Measurements from ENCODE around the gene WFS1.

Gene WFS1

DNA sequence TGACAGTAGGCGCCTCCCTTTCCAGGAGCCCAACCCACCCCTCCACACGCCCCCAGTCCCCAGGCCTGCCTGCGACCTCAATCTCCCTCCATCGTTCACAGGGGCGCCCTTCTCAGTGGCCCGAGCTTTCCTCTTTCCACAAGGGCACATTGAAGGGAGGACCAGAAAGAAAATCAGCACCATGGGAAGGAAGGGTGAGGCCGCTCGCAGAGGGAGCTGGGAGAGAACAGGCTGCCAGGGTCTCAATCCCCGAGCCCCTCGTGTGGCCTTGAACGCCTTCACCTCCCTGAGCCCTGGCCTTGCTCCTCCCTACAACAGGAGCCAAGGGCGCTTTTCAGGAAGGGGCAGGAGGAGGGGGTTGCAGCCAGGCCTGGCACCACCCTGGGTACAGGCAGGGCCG lies 66.5 kb downstream of the WFS1 start:
- no peak for DNase-seq (ENCODE audit: low read depth in 4 of 4, low spot score in 1 of 4)

- DNase-seq (ENCODE audit: low read depth in 4 of 4, low spot score in 1 of 4): no peak
Measured at GRCh38 chr4:6337331-6337935, 67.8 kb downstream of the WFS1 start.

DNA sequence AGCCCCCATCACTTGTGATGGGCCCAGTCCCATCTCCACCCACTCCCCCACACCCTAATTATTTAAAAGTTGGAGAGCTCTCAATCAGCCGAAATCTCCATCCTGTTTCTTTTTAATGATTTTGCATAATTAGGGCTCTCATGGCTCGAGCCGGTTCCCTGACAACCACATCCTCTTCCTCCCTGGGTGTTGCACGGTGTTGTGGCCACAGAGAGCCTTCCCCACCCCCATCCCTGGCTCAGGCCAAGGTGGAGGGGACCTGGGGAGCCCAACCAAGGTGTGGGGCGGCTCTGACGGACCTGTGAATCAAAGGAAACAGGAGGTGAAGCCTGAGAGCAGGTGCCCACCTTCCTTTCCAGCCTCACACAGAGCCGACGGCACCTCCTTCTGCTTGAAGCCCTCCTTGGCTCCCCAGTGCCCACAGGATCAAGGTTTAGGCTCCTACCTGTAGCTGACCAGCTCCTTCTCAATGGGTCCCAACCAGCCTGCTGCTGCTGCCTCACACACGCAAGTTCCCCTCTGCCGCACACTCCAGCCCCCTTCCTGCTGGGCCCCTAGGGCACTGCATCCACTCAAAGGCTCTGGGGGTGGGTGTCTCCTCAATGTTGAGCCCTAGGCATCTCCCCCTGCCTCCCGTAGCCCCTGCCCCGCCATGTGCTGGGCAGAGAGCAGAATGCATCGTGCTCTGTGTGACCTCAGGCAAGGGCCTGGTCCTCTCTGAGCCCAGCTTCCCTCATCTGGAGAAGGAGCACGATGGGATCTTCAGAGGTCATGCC lies 68.7 kb downstream of the WFS1 start:
- DNase-seq (ENCODE audit: low read depth in 4 of 4, low spot score in 1 of 4): no peak

- DNase-seq (ENCODE audit: low read depth in 4 of 4, low spot score in 1 of 4): no peak
Measured at GRCh38 chr4:6338951-6339817, 69.5 kb downstream of the WFS1 start.

- DNase-seq (ENCODE audit: low read depth in 4 of 4, low spot score in 1 of 4): no peak
Measured at GRCh38 chr4:6339818-6340445, 70.3 kb downstream of the WFS1 start.

GRCh38 chr4:6340446-6341015 lies 70.9 kb downstream of the WFS1 start:
- no peak for DNase-seq (ENCODE audit: low read depth in 4 of 4, low spot score in 1 of 4)

DNA sequence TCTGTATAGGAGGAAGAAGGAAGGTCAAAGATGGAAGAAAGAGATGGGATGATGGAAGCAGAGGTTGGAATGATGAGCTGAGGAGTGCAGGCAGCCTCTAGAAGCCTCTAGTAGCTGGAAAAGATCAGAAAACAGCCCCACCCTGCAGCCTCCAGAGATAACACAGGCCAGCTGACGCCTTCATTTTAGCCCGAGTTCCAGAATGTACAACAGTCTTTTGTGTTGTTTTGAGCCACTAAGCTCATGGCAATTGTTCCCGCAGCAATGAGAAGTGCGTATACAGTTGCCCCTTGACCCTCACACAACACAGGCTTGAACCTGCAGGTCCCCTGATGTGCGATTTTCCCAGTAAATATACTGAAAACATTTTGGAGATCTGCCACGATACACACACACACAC lies 72.0 kb downstream of the WFS1 start:
- no peak for DNase-seq (ENCODE audit: low read depth in 4 of 4, low spot score in 1 of 4)

DNA sequence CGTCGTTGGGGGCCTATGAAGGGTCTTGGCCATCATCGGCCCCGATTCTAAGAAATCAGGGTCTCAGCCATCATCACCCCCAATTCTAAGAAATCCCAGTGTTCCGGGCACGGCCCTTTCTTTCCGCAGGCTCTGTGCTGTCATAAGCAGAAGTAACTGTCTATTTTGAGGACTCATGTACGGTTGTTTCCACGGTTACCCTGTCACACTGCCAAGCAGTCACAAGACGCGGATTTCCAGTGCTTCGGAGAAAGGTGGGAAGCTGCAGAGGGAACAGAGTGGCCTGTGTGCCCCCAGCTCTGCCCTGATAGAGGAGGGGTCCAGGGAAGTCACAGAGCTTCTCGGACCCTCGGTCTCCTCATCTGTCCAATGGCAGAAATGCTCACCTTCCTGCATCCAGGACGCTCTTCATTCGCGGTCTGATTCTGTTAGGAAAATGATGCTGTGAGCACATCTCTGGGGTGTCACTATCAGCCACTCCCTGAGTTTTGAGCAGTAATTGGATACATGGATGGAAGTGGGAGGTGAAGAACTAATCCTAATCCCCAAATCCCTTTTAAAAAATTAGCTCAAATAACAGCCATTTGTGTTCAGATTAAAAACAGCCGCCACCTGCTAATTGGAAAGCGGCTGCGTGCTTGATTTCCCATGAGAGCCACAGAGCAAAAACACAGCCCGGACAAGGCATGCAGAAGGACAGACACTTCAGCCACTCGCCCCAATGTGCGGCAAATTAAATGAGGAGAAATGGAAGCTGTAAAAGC lies 73.1 kb downstream of the WFS1 start:
- no peak for DNase-seq (ENCODE audit: low read depth in 4 of 4, low spot score in 1 of 4)

GRCh38 chr4:6343939-6344408 lies 74.3 kb downstream of the WFS1 start:
- DNase-seq (ENCODE audit: low read depth in 4 of 4, low spot score in 1 of 4): no peak

DNA sequence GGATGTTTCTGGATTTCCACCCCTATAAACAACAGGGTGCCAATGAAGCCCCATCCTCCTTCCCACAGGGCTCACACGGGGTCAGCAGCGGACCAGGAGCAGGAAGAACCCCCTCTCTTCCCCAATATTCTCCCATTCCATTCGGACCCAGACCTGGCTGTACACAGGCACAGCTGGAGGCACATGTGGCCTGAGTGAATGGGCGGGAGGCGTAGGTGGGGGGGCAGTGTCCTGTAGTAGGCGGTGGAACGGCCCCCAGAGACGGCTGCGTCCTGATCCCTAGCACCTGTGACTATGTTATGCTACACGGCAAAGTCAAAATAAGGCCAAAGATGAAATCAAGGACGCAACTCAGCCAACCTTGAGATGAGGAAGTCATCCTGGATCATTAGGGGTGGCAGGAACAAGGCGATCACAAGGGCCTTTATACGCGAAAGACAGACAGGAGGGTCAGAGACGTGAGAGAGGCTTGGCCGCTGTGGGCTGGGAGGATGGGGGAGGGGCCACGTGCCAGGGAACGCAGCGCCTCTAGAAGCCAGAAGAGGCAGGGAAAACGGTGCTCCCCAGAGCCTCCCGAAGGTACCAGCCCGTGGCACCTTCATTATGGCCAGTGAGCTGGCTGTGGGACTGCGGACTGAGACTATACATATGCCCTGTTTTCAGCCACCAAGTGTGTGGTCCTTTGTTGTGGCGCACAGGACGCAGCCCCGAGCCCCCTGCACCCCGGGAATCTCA lies 75.6 kb downstream of the WFS1 start:
- no peak for DNase-seq (ENCODE audit: low read depth in 4 of 4, low spot score in 1 of 4)

DNA sequence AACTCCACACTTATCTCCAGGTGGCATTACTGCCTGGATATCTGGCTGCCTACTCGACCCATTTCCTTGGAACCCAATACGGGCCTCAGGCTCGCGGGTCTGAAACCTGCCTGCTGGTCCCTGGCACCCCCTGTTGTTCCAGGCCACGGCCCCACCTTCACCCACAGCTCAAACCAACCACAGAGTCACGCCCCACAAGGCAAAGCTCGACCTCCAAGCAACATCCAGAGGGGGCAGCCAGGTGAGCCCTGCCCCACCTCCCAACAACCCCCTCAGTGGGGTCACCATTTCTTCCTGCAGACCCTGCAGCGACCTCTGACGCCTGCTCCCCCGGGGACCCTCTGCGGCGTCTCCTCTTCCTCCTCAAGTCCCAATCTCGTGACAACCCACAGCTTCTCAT lies 76.2 kb downstream of the WFS1 start:
- DNase-seq (ENCODE audit: low read depth in 4 of 4, low spot score in 1 of 4): no peak

- DNase-seq (ENCODE audit: low read depth in 4 of 4, low spot score in 1 of 4): no peak
Measured at GRCh38 chr4:6346373-6347110, 76.9 kb downstream of the WFS1 start.

- no peak for DNase-seq (ENCODE audit: low read depth in 4 of 4, low spot score in 1 of 4)
Measured at GRCh38 chr4:6347511-6348045, 77.9 kb downstream of the WFS1 start.

GRCh38 chr4:6348408-6348807 lies 78.8 kb downstream of the WFS1 start:
- DNase-seq (ENCODE audit: low read depth in 4 of 4, low spot score in 1 of 4): no peak

GRCh38 chr4:6349896-6350603 lies 80.4 kb downstream of the WFS1 start:
- DNase-seq (ENCODE audit: low read depth in 4 of 4, low spot score in 1 of 4): no peak

- no peak for DNase-seq (ENCODE audit: low read depth in 4 of 4, low spot score in 1 of 4)
Measured at GRCh38 chr4:6350646-6351045, 81.0 kb downstream of the WFS1 start.

- no peak for DNase-seq (ENCODE audit: low read depth in 4 of 4, low spot score in 1 of 4)
Measured at GRCh38 chr4:6351246-6352000, 81.8 kb downstream of the WFS1 start.
